GM18505 (cell line): ENCODE results near the gene MBD3L2.
"Not testable (repeated sequence)": the region's sequence is repeated elsewhere in the genome, so short reads cannot be mapped to it uniquely, and the experiment has no call there.

ENCODE experiments used
- ATAC-seq: cut with Tn5 transposase; IDR thresholded peaks from one replicate; pipeline ENCODE4 v1.9.1; 2021; ENCODE audit not compliant: unreplicated experiment
- POLR2A ChIP-seq: IDR thresholded peaks from 4 replicates; pipeline ENCODE4 v1.6.1; 2011; ENCODE audit warnings: borderline replicate concordance; ENCODE audit not compliant: insufficient read depth, insufficient read length; ENCODE audit errors: extremely low read depth

MBD3L2 gene

GRCh38 chr19:7056371-7056770, 7.2 kb downstream of the MBD3L2 start:
- ATAC-seq, result not testable (repeated sequence)

GRCh38 chr19:7058576-7058975, 9.5 kb downstream of the MBD3L2 start, which contains the start of gene MBD3L3:
Gene MBD3L3 (minus strand): TSS chr19:7058676. CDS start chr19:7058605, 71 bp downstream.
- ATAC-seq, result not testable (repeated sequence)

GRCh38 chr19:7059977-7060376, 10.9 kb downstream of the MBD3L2 start:
- ATAC-seq, result not testable (repeated sequence)

- TF ChIP-seq POLR2A, result no peak
- ATAC-seq, result no peak
These were observed 14.2 kb downstream of the MBD3L2 start for GRCh38 chr19:7063339-7063738.

- TF ChIP-seq POLR2A, result no peak
- no peak for ATAC-seq
These were observed 14.8 kb downstream of the MBD3L2 start for GRCh38 chr19:7063764-7064418.

DNA sequence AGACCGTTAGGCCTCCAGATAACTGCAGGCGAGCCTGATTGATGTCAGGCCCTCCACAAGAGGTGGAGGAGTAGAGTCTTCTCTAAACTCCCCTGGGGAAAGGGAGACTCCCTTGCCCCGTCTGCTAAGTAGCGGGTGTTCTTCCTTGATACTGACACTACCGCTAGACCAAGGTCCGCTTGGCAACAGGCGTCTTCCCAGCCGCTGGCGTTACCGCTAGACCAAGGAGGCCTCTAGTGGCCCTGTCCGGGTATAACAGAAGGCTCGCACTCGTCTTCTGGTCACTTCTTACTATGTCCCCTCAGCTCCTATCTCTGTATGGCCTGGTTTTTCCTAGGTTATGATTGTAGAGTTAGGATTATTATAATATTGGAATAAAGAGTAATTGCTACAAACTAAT, 18.0 kb downstream of the MBD3L2 start:
- ATAC-seq, result not testable (repeated sequence)

- no peak for TF ChIP-seq POLR2A
- ATAC-seq, result no peak
These were observed 18.6 kb downstream of the MBD3L2 start for GRCh38 chr19:7067716-7068115.

GRCh38 chr19:7068599-7068998, 19.5 kb downstream of the MBD3L2 start:
- no peak for TF ChIP-seq POLR2A
- no peak for ATAC-seq

DNA sequence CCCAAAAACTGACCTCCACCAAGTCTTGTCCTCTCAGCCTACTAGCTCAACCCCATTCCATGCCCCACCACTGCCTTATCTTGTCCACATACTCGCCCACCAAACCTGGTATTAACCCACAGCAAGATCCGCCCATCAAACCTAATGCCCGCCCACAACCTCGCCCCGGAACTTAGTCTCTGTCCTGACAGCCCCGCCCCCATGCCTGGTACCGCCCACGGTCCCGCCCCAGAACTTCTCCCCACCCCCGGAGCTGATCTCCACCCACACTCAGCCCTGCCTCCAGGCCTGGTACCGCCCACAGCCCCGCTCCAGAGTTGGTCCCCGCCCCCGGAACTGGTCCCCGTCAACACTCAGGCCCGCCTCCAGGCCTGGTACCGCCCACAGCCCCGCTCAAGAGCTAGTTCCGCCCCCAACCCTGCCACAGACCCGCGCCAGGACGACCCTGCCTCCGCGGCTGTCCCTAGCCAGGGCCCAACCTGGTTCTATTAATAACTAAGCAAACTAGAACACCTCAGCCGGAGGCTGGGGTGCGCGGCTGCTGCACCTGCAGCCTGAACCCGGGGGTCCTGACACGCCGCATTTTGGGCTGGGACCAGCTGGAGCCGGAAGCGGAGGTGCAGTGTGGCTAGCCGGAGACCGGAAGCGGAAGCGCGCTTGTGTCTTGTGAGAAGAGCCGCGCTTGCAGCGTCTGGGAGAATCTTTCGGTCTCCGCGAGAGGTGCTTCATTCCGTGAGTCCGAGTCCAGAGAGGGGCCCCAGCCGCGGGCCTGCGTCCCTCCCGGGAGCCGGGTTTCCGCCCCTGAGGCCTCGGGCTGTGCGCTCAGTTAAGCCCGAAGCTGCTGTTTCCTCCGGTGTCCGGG, 20.2 kb downstream of the MBD3L2 start, which contains the start of gene ZNF557:
ZNF557 (plus strand) TSS at position 662 of the 862 bp plus-strand sequence. CDS start 5,372 bp downstream, outside the sequence.
- ATAC-seq, result peak; percentile 90
- peak; percentile 96 for TF ChIP-seq POLR2A

GRCh38 chr19:7069904-7070226, 20.7 kb downstream of the MBD3L2 start:
- no peak for TF ChIP-seq POLR2A
- peak; percentile 26 for ATAC-seq

- no peak for ATAC-seq
- TF ChIP-seq POLR2A, result no peak
These were observed 23.4 kb downstream of the MBD3L2 start for GRCh38 chr19:7072541-7072940.

DNA sequence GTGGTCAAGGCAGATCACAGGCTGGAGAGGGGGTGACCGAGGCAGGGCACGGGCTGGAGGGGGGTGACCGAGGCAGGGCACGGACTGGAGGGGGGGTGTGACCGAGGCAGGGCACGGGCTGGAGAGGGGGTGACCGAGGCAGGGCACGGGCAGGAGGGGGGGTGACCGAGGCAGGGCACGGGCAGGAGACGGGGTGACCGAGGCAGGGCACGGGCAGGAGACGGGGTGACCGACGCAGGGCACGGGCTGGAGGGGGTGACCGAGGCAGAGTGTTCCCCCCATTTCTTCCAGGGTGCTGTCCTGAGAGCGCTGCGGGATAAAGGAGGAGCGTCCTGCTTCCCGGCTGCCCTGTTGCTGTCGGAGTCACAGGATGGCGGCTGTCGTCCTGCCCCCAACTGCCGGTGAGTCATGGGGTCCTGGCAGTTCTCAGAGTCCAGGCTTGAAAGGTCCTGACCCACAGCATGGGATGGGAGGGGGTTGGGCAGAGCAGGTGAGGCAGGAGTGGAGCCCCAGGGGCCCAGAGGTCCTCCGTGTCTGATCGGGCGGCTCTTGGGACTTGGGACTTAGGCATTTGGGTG, 25.7 kb downstream of the MBD3L2 start:
- TF ChIP-seq POLR2A, result no peak
- no peak for ATAC-seq

- no peak for ATAC-seq
- no peak for TF ChIP-seq POLR2A
These were observed 27.0 kb downstream of the MBD3L2 start for GRCh38 chr19:7076151-7076550.

GRCh38 chr19:7078008-7078407, 28.9 kb downstream of the MBD3L2 start:
- ATAC-seq, result no peak
- TF ChIP-seq POLR2A, result no peak

GRCh38 chr19:7083076-7083956, 34.2 kb downstream of the MBD3L2 start:
- TF ChIP-seq POLR2A, result no peak

More at GRCh38 chr19:7083076-7083956, 34.2 kb downstream of the MBD3L2 start:
- ATAC-seq, result no peak
